Glomerular visceral epithelial cell (primary cell): ENCODE measurements around the gene STK39.

Source experiments
- DNase-seq: peaks from one replicate; pipeline ENCODE4 v3.0.0-alpha.2; 2016; ENCODE audit errors: extremely low spot score

STK39 gene

DNA sequence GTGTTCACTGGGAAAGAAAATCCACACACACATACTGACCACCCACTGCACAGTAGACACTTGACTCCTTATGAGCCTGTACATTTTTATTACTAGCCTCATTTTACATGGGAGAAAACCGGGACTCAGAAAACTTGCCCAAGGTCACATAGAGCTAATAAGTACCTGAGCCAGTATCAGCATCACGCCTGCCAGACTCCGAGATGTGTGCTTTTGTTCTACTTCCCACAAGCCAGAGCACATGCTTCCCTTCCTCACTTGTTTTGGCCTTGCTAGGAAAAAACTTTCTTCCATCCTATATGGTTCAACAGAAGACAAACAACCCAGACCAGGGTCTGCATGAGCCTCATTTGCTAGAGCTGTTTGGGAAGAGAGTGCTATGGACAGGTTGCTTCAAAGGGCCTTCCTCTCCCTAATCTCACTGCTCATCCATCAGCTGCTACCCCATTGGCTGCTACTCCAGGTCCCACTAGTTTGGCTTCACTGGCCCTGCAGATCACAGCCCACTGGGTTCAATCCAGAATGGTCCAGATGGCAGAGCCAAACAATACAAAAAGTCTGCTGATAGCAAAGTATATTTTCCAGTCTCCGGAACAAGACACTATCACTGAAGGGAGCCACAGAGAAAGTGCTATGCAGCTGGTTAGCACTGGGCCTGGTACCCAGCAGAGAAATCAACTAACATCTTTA is 63.9 kb downstream of the STK39 start:
- DNase-seq = no peak

DNA sequence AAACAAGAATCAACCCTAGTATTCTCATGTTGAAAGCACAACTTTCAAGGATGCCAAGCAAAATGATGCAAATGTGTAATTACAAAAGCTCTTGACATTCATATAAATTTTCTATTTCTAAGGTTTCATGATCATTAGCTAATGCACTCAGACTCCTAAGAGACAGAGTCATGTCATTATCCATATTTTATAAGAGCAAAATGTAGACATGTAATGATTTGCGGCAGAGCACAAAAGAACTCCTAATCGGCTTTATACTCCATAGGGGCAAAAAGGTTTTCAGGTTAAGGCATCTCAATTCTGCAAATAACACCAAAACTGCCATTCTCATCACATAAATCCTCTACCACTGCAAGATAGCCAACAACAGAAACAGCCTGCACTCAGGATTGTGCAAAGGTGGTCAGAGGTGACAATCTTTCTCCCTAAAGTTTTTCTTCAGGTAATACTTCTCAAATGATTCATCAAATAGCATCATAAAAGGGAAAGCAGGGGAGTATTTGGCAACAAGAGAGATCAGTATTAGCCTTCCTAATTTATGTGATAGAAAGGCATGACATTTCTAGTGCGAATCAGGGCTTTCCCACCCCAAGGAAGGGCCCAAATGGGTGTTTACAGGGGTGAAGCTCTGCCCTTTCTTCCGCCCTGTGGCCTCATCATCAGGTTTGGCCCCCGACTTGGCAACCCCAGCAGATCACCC is 64.7 kb downstream of the STK39 start:
- no peak for DNase-seq

DNA sequence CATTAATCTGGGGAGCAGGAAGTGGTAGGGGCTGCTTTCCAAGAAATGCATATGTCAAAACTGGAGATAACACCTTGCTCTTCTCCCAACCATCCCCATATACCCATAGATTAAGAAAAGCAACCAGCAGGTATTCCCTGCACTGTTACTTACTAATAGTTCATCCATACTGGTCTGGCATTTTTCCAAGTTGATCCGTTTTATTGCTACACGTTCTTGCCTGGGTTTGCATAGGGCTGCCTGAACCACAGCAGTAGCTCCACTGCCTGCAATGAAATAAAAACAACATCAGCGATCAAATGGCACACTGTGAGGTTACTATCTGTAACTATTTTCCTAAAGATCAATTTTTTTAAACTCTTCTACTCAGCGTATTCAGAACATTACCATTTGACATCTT is 65.6 kb downstream of the STK39 start:
- no peak for DNase-seq

DNA sequence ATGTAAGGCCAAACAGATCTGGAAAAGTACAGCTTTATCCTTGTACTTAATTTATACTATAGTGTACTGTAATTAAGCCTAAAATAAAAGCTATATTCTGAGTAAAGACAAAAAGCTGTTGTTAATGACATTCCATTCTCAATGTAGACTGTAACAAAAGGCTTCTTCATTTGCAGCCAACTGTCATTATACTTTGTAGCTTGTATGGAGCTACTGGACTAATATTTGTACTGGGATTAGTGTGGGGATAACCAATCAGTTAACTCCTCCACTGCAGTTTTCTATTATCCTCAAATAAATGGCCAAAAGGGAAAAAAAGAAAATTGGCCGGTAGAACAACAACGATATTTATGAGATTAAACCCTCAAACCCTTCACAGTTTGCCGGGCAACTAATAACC is 66.5 kb downstream of the STK39 start:
- DNase-seq = no peak

DNA sequence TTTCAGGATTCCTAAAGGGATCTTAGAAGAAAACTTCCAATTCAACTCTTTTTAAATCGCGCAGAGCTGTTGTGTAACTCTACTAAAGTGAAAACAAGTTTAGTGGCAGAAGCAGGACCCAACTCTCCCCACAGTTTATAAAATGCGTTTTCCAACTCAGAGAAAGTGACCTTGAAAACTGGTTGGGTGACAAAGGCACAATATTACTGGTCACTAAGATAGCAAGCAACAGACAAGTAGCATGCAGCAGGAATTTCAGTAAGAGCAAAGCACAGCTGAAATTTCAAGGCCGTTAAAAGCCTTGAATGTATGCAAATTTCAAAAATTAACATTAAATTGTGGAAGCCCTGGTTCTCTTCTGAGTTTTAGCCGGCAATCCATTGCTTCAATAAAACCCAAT is 66.9 kb downstream of the STK39 start:
- no peak for DNase-seq

GRCh38 chr2:168179592-168179991 is 67.8 kb downstream of the STK39 start:
- DNase-seq = no peak

GRCh38 chr2:168178520-168179324 is 68.7 kb downstream of the STK39 start:
- DNase-seq = no peak

DNA sequence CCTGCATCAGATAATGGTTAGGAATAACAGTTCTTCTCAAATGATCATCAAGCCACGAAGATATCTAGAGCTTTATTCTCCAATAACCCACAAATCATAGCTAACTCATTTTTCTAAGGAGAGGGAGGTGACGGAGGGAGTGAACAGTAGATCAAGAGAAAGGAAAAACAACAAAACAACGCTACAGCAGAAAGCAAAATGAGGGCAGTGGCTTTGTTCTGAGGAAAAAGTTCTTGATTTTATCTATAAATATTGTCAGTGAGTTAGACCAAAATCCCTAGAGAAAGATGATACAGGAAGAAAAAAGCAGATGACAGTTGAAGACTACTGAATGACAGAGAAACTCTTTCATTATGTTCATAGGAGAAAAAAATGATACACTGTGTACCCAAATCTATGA is 71.0 kb downstream of the STK39 start:
- DNase-seq = no peak

DNA sequence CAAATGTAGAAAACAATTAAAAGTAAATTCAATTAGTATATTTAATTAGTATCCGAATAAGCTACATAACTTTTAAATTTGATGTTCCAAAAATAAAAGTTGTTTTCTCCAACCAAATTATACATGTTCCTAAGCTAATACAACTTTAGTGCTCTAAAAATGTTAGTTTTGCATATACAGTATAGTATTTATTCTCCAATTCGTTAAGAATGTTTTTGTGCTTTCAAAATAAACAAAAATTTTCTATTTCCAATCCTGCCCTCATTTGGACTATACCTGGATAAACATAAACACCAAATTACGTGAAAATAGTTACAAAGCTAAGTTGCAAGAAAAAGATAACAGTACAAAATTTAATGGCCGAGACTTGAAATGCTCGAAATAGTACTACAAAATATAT is 71.9 kb downstream of the STK39 start:
- no peak for DNase-seq

GRCh38 chr2:168174756-168175155 is 72.6 kb downstream of the STK39 start:
- DNase-seq = no peak

DNA sequence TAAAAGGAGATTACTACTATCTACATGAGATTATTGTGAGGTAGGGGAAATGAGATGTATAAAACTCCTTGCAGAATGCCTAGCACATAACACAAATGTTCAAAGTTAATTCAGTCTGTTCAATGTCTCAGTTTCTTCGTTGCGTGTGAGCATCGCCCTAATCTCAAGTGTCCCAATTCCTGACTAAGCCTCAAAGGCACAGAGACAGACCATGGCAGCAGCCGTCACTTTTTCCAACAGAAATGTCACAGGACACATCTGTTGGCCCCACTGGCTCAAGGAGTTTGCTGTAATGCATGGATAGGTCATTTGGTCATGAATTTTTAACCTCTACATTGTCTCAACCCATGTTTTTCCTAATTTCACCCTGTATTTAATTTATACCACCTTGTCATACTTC is 75.3 kb downstream of the STK39 start:
- no peak for DNase-seq

GRCh38 chr2:168171059-168171762 is 76.2 kb downstream of the STK39 start:
- no peak for DNase-seq

DNA sequence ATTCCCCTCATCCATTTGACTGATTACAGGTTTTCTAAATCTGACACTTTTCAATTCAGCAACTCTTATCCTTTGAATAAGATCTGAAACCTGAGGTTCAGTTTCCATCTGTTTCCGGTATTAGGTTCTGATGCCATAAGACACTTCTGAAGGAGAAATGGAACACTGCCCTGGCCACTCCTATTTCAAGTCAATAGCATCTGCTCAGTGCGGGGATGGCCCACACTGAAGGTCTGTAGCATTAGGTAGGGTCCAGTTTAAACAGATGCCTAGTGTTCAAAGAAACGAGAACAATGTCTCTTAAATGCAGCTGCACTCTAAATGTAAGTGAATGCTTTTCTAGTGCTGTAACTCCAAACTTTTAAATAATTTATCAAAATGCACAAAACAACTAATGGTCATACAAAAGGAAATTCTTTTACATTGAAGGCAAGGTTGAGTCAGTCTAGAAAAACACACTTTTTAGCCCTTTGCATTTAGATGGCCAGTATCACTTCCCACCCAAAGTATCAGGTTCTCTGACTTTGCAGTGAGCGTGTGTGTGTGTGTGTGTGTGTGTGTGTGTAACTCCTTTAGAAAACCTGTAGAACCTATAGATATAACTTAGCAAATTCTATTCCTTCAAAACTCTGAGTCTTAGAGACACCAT is 78.2 kb downstream of the STK39 start:
- no peak for DNase-seq

GRCh38 chr2:168167511-168168263 is 79.7 kb downstream of the STK39 start:
- no peak for DNase-seq

DNA sequence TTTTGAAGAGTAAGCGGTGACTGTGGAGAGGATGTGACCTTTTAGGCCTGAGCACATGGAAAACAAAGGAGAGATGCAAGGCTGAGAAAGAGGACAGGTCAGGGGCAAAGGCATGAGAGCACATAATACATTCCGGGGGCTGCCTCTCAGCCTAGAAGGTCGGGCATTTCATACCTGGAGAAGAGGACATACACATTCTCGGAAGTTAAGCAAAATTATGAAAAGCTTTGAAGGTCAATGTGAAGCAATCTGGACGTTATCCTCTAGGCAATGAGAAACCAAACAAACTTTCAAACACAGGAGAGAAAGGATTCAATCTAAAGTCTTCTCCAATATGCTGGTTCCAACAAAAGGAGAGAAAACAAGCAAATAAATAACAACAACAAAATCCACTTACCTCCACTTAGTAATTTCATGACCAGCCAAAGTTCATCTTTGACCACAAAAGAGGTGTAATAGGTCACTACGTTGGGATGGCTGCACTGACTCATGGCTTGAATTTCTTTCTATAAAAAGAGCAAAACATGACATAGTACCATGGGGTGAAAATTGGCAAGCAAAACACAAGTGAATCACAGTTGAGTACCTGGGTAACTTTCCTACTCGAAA is 80.4 kb downstream of the STK39 start:
- DNase-seq = peak; percentile 48

GRCh38 chr2:168165985-168166901 is 81.2 kb downstream of the STK39 start:
- no peak for DNase-seq

GRCh38 chr2:168165397-168165796 is 82.0 kb downstream of the STK39 start:
- DNase-seq = no peak

DNA sequence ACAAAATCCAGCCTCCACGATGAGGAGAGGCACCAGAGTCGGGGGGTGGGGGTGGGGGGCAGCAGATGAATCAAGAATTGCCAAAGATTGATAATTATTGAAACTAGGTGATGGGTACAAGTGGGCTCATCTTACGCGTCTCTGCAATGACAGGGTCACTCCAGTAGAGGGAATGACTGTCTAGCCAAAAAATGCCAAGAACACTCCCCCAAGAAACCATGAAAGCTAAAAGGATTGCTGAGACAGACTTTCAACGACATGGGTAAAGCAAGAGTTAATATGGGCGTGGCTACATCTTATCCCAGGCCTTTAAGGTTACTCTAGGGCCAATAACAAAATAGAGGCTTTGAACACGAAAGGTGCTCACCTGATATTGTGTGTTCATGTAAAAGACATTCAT is 86.5 kb downstream of the STK39 start:
- DNase-seq = peak; percentile 20
